Panc1 (cell line): Measurements from ENCODE around the gene FCRL5. TPM values are rescaled to one million over a fixed set of nuclear protein-coding genes. Genes with fewer than 3 reads are reported as not detected.

Experiments used
- ATAC-seq: fragments of 200-7000 bp; cut with Tn5 transposase; 2 replicates; pipeline ENCODE4 v1.9.1; 2020; ENCODE audit warnings: mild to moderate bottlenecking, moderate library complexity
- BruUV-seq: library from RNA; stranded (reverse); fragments of 400-500 nt; replicated peaks from 2 replicates; lab custom pipeline; 2021; lab: Mats Ljungman, UMichigan
- CTCF ChIA-PET: fragments of 300-600 bp; sonication (Branson Sonifier 250); formaldehyde crosslinking; loops from one replicate; lab custom pipeline; 2022; ENCODE audit warnings: antibody characterized with exemption; lab: Charles Lee
- POLR2A ChIA-PET: fragments of 300-600 bp; sonication (Branson Sonifier 250); formaldehyde crosslinking; loops from one replicate; lab custom pipeline; 2022; ENCODE audit warnings: antibody characterized with exemption; lab: Charles Lee
- DNase-seq: peaks from one replicate; pipeline ENCODE4 v3.0.0-alpha.2; 2010; ENCODE audit warnings: low read depth, low spot score
- H3K27ac ChIP-seq: 2 replicates; pipeline ENCODE4 v1.5.1; 2011; ENCODE audit warnings: mild to moderate bottlenecking, low read length, inconsistent platforms
- H3K27me3 ChIP-seq: fragments of 200-500 bp; sonication (Bioruptor generic); 2 replicates; pipeline ENCODE4 v1.6.0; 2014; ENCODE audit warnings: low read length, inconsistent platforms; ENCODE audit not compliant: control insufficient read depth, insufficient read depth
- H3K36me3 ChIP-seq: fragments of 200-500 bp; sonication (Bioruptor generic); 2 replicates; pipeline ENCODE4 v1.5.1; 2014; ENCODE audit warnings: inconsistent platforms, mild to moderate bottlenecking, low read length, moderate library complexity; ENCODE audit not compliant: control insufficient read depth, insufficient read depth
- H3K4me1 ChIP-seq: 2 replicates; pipeline ENCODE4 v1.5.1; 2011; ENCODE audit warnings: inconsistent platforms, mild to moderate bottlenecking, low read length, moderate library complexity; ENCODE audit not compliant: control insufficient read depth, insufficient read depth
- H3K4me3 ChIP-seq, 2 experiments: 2 replicates each; pipeline ENCODE4 v1.5.1; 2011 to 2012; ENCODE audit warnings: low read depth in 2 of 2, low read length in 2 of 2, mild to moderate bottlenecking in 2 of 2, inconsistent platforms in 1 of 2, moderate library complexity in 1 of 2
- H3K9me3 ChIP-seq: fragments of 200-500 bp; sonication (Bioruptor generic); 2 replicates; pipeline ENCODE4 v1.5.1; 2014; ENCODE audit warnings: low read depth, mild to moderate bottlenecking, inconsistent platforms, low read length, moderate library complexity; ENCODE audit not compliant: control insufficient read depth, insufficient read depth
- POLR2AphosphoS5 ChIP-seq: IDR thresholded peaks from 2 replicates; pipeline ENCODE4 v1.6.1; 2012; ENCODE audit warnings: mild to moderate bottlenecking, low read depth, low read length, moderate library complexity
- REST ChIP-seq, 2 experiments: IDR thresholded peaks; 2 replicates each; pipeline ENCODE4 v1.6.1; 2011 to 2012; ENCODE audit warnings: low read depth in 2 of 2, control low read depth in 1 of 2, low read length in 1 of 2, mild to moderate bottlenecking in 1 of 2, moderate library complexity in 1 of 2; ENCODE audit not compliant: insufficient read depth in 1 of 2
- SIN3A ChIP-seq: IDR thresholded peaks from 2 replicates; pipeline ENCODE4 v1.6.1; 2012; ENCODE audit warnings: low read depth, mild to moderate bottlenecking, low read length, moderate library complexity, borderline replicate concordance; ENCODE audit not compliant: insufficient read depth
- TCF7L2 ChIP-seq: IDR thresholded peaks from 2 replicates; pipeline ENCODE4 v1.6.1; 2011; ENCODE audit warnings: mild to moderate bottlenecking, low read depth, low read length, inconsistent platforms
- in situ Hi-C: cut with HindIII; loops from 2 replicates; pipeline ENCODE4 v1.10.0; 2016; ENCODE audit warnings: low sequenced_read_pairs, low pct_unique_long_range_greater_than_20kb
- intact Hi-C: fragments of 100-400 bp; cut with micrococcal nuclease; formaldehyde crosslinking; loops from one replicate; pipeline ENCODE4 v1.10.0; 2022; ENCODE audit not compliant: unreplicated experiment
- total RNA-seq: library from RNA; stranded (reverse); gene quantifications from one replicate; pipeline ENCODE4 v1.2.1, GENCODE V29; 2021; ENCODE audit not compliant: unreplicated experiment
- TF ChIP-seq, protein P1 (sequence below): fragments of 450-650 bp; IDR thresholded peaks from 2 replicates; pipeline ENCODE4 v1.5.1; 2017; ENCODE audit warnings: mild to moderate bottlenecking

Gene FCRL5
- total RNA-seq, 1 experiment from 2014 or later = not detected

GRCh38 chr1:157469300-157469699, 83.0 kb downstream of the FCRL5 start:
- H3K27ac ChIP-seq = no peak overlapping the region
- intact Hi-C loops (no loop called here), in situ Hi-C loops (no loop called here)
- H3K4me3 ChIP-seq = no peak overlapping the region
- H3K27me3 ChIP-seq = no peaks in the 10 kb centered on the region
- no peaks in the 10 kb centered on the region for H3K36me3 ChIP-seq
- ChIA-PET POLR2A (no interaction called here), CTCF (no interaction called here)
- no peaks in the 10 kb centered on the region for H3K4me1 ChIP-seq
- no TSS peak for BruUV-seq
- no peaks in the 10 kb centered on the region for H3K9me3 ChIP-seq
- DNase-seq (no peak), ATAC-seq (no peak)
- TF ChIP-seq REST (IDR thresholded peaks at IDR 0.05; ENCODE audit: insufficient read depth in 1 of 2, low read depth in 2 of 2, low read length in 1 of 2) = no peak
- TF ChIP-seq, protein P1, sequence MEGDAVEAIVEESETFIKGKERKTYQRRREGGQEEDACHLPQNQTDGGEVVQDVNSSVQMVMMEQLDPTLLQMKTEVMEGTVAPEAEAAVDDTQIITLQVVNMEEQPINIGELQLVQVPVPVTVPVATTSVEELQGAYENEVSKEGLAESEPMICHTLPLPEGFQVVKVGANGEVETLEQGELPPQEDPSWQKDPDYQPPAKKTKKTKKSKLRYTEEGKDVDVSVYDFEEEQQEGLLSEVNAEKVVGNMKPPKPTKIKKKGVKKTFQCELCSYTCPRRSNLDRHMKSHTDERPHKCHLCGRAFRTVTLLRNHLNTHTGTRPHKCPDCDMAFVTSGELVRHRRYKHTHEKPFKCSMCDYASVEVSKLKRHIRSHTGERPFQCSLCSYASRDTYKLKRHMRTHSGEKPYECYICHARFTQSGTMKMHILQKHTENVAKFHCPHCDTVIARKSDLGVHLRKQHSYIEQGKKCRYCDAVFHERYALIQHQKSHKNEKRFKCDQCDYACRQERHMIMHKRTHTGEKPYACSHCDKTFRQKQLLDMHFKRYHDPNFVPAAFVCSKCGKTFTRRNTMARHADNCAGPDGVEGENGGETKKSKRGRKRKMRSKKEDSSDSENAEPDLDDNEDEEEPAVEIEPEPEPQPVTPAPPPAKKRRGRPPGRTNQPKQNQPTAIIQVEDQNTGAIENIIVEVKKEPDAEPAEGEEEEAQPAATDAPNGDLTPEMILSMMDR = no peak
- no peak for TF ChIP-seq TCF7L2
- no peak for TF ChIP-seq SIN3A
- no peak for TF ChIP-seq POLR2AphosphoS5

DNA sequence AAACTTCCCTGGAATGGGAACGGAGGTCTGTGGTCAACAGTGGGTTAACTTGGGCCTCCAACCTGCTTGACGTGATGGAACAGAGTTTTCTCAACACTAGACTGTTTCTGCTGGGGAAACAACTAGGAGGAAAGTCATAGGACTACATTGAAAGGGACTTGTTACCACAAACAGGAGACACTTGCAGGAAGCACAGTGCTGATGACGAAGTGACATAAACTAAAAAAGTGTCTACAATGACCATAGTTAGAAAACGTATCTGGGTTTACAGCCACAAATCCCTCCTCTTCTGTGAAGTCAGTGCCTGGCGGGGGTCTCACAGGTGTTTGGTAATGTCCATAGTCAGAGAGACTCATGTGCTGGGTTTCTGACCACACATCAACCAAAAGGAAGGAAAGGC, 86.3 kb downstream of the FCRL5 start:
- H3K27ac ChIP-seq = no peak overlapping the region
- H3K36me3 ChIP-seq = no peaks in the 10 kb centered on the region
- no peak for DNase-seq
- BruUV-seq = no TSS peak
- H3K27me3 ChIP-seq = no peaks in the 10 kb centered on the region
- ChIA-PET POLR2A (no interaction called here), CTCF (no interaction called here)
- no peak overlapping the region for H3K4me3 ChIP-seq
- H3K4me1 ChIP-seq = no peaks in the 10 kb centered on the region
- no peak for TF ChIP-seq TCF7L2
- TF ChIP-seq POLR2AphosphoS5 = no peak
- TF ChIP-seq, protein P1 = no peak
- TF ChIP-seq REST (IDR thresholded peaks at IDR 0.05; ENCODE audit: insufficient read depth in 1 of 2, low read depth in 2 of 2, low read length in 1 of 2) = no peak
- no peak for TF ChIP-seq SIN3A
- no peak for ATAC-seq
- H3K9me3 ChIP-seq = no peaks in the 10 kb centered on the region
- intact Hi-C loops = no loop called here
- in situ Hi-C loops = no loop called here

Other genes with a start within 250 kb of the FCRL5 start
- not detected for gene FCRL4, start 45.6 kb upstream of the FCRL5 start, total RNA-seq
- not detected for gene FCRL3, start 148.3 kb upstream of the FCRL5 start, total RNA-seq
- gene FCRL2, start 224.6 kb upstream of the FCRL5 start, total RNA-seq = not detected